GM19240 (cell line): ENCODE results near the gene HMX3.

Source experiments
- DNase-seq: peaks from one replicate; pipeline ENCODE4 v3.0.0; 2011; ENCODE audit warnings: low spot score; ENCODE audit not compliant: insufficient read length

HMX3 gene

GRCh38 chr10:123134343-123134914 lies 1.3 kb upstream of the HMX3 start:
- DNase-seq = no peak

- DNase-seq = no peak
These were observed 805 bp upstream of the HMX3 start for GRCh38 chr10:123134915-123135414.

GRCh38 chr10:123136221-123136805 lies 543 bp downstream of the HMX3 start:
- no peak for DNase-seq

- DNase-seq = no peak
These were observed 1.3 kb downstream of the HMX3 start for GRCh38 chr10:123136806-123137642.

GRCh38 chr10:123139165-123139520 lies 3.4 kb downstream of the HMX3 start:
- DNase-seq = no peak

GRCh38 chr10:123139521-123140163 lies 3.9 kb downstream of the HMX3 start:
- no peak for DNase-seq

- no peak for DNase-seq
These were observed 4.6 kb downstream of the HMX3 start for GRCh38 chr10:123140164-123140982.

- DNase-seq = no peak
These were observed 5.2 kb downstream of the HMX3 start for GRCh38 chr10:123140983-123141390.

- no peak for DNase-seq
These were observed 6.3 kb downstream of the HMX3 start for GRCh38 chr10:123141791-123142700.

- no peak for DNase-seq
These were observed 7.0 kb downstream of the HMX3 start for GRCh38 chr10:123142701-123143161.

GRCh38 chr10:123143162-123143824 lies 7.5 kb downstream of the HMX3 start:
- DNase-seq = no peak

GRCh38 chr10:123143825-123144168 lies 8.0 kb downstream of the HMX3 start:
- no peak for DNase-seq

GRCh38 chr10:123144697-123145541 lies 9.1 kb downstream of the HMX3 start:
- DNase-seq = no peak

GRCh38 chr10:123145542-123146012 lies 9.8 kb downstream of the HMX3 start:
- no peak for DNase-seq

GRCh38 chr10:123146013-123146893 lies 10.5 kb downstream of the HMX3 start:
- no peak for DNase-seq

- no peak for DNase-seq
These were observed 11.3 kb downstream of the HMX3 start for GRCh38 chr10:123146894-123147634.
